ENCODE measurements around the gene JAG2.
A peak's percentile ranks its signal among the peaks of the same experiment; 100 is the strongest.

The JAG2 gene

DNA sequence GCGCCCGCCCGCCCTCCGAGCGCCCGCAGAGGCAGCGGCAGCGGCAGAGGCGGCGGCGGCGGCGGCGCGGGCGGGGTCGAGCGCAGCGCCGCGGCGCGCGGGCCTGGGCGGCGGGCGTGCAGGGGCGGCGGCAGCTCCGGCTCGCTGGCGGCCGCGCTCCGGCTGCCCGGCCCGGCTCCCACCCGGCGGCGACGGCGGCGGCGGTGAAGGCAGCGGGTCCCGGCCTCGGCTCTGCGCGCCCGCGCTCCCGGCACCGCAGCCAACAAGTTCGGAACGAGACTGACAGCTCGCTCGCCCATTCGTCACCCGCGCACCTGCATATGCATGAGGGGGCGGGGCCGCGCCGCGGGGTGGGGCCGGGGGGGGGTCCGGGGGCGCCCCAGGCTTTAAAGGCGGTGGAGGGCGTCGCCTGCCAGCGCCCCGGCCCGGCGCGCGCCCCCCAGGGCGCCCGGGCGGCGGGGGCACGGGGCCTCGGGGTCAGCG lies at the start of gene JAG2:
Gene JAG2 (minus strand): TSS at position 281 of the 483 bp plus-strand sequence. CDS start 356 bp downstream, outside the sequence.
- peak; percentile 71 for DNase-seq

GRCh38 chr14:105217774-105218173 lies 49.2 kb upstream of the JAG2 start:
- no peak for DNase-seq

GRCh38 chr14:105216490-105217247 lies 48.1 kb upstream of the JAG2 start:
- peak; percentile 7 for DNase-seq

GRCh38 chr14:105215602-105216001 lies 47.0 kb upstream of the JAG2 start:
- no peak for DNase-seq

GRCh38 chr14:105214324-105214915 lies 45.8 kb upstream of the JAG2 start:
- DNase-seq = peak; percentile 21

- DNase-seq = no peak
Observed at GRCh38 chr14:105213361-105213760, 44.8 kb upstream of the JAG2 start.

- DNase-seq = peak; percentile 77
Observed at GRCh38 chr14:105212541-105213300, 44.1 kb upstream of the JAG2 start.

GRCh38 chr14:105211758-105212089 lies 43.1 kb upstream of the JAG2 start:
- no peak for DNase-seq

DNA sequence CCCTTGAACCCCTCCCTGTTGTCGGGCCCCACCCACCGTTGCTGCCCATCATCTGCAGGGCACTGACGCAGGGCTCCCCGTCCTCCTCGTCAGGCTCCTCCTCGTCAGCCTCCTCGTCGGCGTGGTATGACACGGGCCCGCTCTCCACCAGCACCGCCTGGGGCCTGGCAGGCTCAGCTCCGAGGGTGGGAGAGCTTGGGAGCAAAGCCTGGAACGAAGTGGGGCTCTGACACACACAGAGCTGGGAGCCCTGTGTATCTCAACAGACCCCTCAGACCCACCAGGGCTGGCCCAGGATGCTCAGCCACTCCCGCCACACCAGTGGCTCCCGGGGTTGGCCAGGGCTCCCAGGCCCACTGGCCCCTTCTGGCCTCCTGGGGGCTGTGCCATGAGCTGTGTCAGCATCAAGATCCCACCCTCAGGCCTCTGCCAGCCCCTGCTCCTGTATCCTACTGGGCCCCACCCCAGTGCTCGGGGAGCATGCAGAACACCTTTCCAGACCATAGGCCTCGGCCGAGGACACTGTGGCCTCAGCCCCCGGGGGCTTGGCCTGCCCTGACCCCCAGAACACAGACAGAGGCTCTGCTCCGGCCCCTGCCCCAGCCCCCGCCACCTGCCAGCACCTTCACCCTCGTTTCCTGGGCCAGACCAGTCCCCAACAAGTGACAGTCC lies 42.6 kb upstream of the JAG2 start:
- no peak for DNase-seq

DNA sequence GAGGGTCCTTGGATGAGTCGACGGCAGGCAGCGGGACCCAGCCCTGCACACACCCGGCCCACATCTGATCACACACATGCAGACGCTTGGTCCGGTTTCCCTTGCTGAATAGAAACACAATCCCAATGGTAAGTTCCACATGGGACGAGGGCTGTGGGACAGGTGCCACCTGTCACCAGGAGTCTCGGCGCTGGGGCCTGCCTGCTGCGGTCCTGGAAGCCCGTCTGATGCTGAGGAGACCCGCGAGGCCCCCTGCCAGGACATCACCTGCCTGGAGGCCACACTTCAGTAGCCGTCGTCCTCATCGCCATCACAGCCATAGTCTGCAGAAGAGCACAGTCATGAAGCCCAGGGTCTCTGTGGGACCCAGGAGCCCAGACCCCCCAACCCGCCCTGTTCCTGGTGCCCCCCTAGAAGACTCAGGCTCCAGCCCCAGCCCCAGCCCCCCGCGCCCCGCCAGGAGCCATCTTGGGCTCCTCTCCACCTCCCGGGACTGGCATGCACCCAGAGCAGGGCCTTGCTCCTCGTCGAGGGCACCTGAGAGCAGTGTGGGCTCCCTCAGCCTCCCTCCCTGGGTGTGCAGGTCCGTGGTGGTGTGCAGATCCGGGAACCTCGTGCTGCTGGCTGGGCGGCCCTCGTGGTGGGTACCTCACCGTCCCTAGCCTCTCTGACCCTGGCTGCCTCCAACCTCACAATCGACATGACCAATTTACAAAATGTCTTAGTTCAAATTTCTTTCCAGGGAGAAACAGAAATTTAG lies 41.9 kb upstream of the JAG2 start:
- no peak for DNase-seq

DNA sequence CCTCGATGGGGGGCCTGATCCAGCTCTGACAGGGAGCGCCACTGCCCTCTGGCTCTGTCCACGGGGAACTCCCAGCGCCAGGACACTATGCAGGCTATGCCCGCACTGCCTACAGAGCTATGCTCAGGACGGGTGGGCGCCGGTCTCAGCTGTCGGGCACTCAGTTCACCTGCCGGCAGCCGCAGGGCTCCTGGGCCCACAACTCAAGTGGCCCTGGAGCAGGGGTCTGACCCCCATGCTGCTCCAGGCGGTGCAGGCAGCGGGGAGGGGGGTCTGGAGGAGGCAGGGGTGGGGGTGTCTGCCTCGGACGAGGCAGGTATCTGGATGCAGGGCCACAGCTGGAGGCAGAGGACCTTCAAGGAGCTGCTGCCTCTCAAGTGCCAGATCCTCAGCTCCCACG lies 41.1 kb upstream of the JAG2 start:
- no peak for DNase-seq

- DNase-seq = no peak
Observed at GRCh38 chr14:105209091-105209490, 40.5 kb upstream of the JAG2 start.

GRCh38 chr14:105208738-105209075 lies 40.1 kb upstream of the JAG2 start:
- no peak for DNase-seq

- no peak for DNase-seq
Observed at GRCh38 chr14:105207996-105208737, 39.6 kb upstream of the JAG2 start.

GRCh38 chr14:105207460-105207901 lies 38.9 kb upstream of the JAG2 start:
- no peak for DNase-seq

DNA sequence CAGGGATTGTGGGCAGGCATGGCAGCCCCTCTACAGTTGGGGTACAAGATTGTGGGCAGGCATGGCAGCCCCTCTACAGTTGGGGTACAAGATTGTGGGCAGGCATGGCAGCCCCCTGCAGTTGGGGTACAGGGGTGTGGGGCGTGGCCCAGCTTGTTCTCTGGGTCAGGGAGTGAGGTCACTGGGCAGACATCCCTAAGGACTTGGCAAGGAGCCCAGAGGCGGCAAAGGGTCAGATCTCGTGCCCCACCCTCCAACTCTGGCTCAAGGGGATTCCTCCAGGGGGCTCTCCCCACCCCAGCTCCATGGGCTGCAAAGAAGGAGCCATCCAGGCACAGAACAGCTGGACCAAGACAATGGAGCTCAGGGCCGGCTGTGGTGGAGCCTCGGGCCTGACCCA lies 38.3 kb upstream of the JAG2 start:
- no peak for DNase-seq

DNA sequence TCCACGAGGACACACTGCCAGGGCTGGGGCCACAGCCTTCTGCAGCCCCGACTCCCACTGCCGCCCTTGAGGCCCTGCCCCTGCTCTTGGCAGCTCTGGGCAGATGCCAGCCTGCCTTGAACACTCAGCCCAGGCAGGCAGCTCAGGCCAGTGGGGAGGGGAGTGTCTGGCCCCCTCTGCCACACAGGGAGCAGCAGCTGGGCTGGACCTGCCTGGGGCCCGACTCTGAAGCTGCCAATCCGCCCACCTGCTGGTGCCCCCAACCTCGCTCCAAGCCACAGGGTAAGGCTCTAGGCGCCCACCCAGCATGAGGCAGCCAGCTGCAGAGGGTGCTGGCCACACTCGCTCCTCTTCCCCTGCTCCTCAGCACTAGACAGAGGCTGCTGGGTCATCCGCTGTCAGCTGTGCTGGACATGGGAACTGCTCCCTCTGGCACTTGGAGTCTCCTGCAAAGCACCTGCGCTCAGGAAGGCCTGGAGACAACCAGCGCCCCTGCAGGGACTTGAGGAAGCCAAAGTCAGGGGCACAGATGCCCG lies 37.2 kb upstream of the JAG2 start:
- no peak for DNase-seq

DNA sequence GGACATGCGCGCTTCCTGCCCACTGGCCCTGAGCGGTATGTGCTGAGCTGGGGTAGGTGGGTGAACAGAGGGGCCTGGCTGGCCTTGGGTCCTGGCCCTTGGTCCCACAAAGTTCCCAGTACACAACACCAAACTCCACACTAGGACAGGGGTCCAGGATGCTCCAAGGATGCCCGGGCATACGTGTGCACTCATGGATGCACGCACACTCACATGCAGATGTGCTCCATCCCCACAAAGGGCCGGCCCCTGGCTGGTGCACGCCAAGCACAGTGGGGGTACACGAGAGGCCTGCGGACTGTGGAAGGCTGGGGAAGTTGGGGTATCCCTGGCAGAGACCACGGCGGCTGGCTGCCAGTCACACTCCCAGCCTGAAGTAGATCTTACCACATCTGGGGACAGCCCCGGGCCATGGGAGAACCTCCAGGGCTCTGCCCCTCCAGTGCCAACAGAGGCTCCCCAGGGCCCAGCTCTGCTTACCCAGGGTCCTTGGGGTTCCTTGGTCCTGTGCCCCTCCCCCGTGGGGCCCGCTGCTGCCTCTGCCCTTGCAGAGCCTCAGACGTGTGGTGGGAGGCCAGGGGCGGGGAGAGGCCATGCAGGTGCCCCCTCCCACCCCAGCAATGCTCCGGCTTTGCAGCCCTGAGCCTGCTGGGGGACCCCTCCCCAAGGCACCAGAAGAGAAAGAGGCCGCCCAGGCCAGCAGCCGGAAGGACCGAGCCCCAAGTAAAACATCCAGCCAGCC lies 36.5 kb upstream of the JAG2 start:
- no peak for DNase-seq

GRCh38 chr14:105204206-105204930 lies 35.8 kb upstream of the JAG2 start:
- no peak for DNase-seq

GRCh38 chr14:105203701-105204100 lies 35.1 kb upstream of the JAG2 start:
- no peak for DNase-seq

Measured in eye (tissue), 1 donor.